ENCODE data around the gene SV2B. TPM values are rescaled to one million over a fixed set of nuclear protein-coding genes. Genes with fewer than 3 reads are reported as not detected.

Gene SV2B
- total and polyA plus RNA-seq, 9 of the 15 experiments (the other 6 are each of a cell fraction or from before 2014, with no cell fraction given): 0.01 to 0.25 (median 0.11) TPM

DNA sequence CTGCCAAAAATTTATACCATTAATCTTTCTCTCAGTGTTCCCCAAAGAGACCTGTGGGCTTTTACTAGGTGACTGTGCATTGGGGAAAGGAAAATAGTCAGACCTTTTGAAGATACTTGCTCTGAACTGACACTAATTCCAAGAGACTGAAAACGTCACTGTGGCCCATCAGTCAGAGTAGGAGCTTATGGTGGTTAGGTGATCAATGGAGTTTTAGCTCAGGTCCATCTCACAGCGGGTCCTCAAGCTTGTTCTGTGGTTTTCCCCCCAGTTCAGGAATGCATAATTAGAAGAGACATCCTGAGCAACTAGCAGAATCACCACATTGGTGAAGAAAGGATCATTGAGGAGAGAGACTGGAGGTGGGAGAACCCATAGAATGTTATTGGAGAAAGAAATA lies 134.7 kb downstream of the SV2B start:
- FAIRE-seq (no peak), ATAC-seq (no peak), DNase-seq (ENCODE audit: extremely low read depth in 1 of 4, low spot score in 3 of 4) (no peak)
- Histone ChIP-seq H4K20me1 (replicated peaks; ENCODE audit: control insufficient read depth, insufficient read depth, low read length) (no peaks in the 10 kb centered on the region), H3K79me2 (ENCODE audit: control insufficient read depth, insufficient read depth, low read length) (no peaks in the 10 kb centered on the region), H3K36me3 (ENCODE audit: control insufficient read depth, insufficient read depth, low read length) (no peaks in the 10 kb centered on the region), H3K9ac (ENCODE audit: insufficient read depth in 1 of 2, low read depth in 2 of 2, low read length in 2 of 2) (no peak overlapping the region), H3K9me3 (replicated peaks; ENCODE audit: control insufficient read depth, insufficient read depth, low read depth, low read length) (no peaks in the 10 kb centered on the region), H2AFZ (ENCODE audit: low read depth, low read length) (no peak overlapping the region), H3K27ac (ENCODE audit: extremely low read depth, low read depth, low read length) (no peak overlapping the region), H3K9me1 (ENCODE audit: control insufficient read depth, insufficient read depth, low read length) (no peaks in the 10 kb centered on the region), H3K27me3 (ENCODE audit: control insufficient read depth in 2 of 2, insufficient read depth in 2 of 2, low read length in 2 of 2) (peaks cover 0 to 5% of the 10 kb centered on the region in 2 experiments; a peak in 1 of 5 replicates), H3K4me2 (ENCODE audit: insufficient read depth, low read length) (no peak overlapping the region), H3K4me1 (replicated peaks in 1 of 2; ENCODE audit: control insufficient read depth in 2 of 2, insufficient read depth in 2 of 2, low read length in 2 of 2) (no peaks in the 10 kb centered on the region), H3K4me3 (no peak overlapping the region)
- BruUV-seq (replicated peaks): no TSS peak
- ChIA-PET CTCF (ENCODE audit: low intra/inter-chr PET ratio) (no interaction called here), POLR2A (interaction anchor here (0.7 kb wide), 1 partner anchor 94 kb away, joined by 3 read pairs; no protein-coding TSS in a partner anchor)
- WGBS (ENCODE audit: insufficient coverage, low coverage, missing lambda C conversion rate): 0% methylated on average over 2 of the region's 2 CpGs
- TF ChIP-seq, protein P1, sequence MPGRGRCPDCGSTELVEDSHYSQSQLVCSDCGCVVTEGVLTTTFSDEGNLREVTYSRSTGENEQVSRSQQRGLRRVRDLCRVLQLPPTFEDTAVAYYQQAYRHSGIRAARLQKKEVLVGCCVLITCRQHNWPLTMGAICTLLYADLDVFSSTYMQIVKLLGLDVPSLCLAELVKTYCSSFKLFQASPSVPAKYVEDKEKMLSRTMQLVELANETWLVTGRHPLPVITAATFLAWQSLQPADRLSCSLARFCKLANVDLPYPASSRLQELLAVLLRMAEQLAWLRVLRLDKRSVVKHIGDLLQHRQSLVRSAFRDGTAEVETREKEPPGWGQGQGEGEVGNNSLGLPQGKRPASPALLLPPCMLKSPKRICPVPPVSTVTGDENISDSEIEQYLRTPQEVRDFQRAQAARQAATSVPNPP (IDR thresholded peaks at IDR 0.05; ENCODE audit: borderline replicate concordance, insufficient read depth, insufficient read length): no peak
- TF ChIP-seq MECOM (CRISPR knock-in tag; IDR thresholded peaks at IDR 0.05): no peak
- TF ChIP-seq EWSR1 (IDR thresholded peaks at IDR 0.05; ENCODE audit: borderline replicate concordance, low read depth, partially characterized antibody): no peak
- TF ChIP-seq STAT5A (IDR thresholded peaks at IDR 0.05; ENCODE audit: borderline replicate concordance, low read length): no peak
- TF ChIP-seq CCAR2 (IDR thresholded peaks at IDR 0.05; ENCODE audit: low read depth, low read length): no peak
- no peak for TF ChIP-seq NCOA6 (IDR thresholded peaks at IDR 0.05)
- TF ChIP-seq, protein P2, sequence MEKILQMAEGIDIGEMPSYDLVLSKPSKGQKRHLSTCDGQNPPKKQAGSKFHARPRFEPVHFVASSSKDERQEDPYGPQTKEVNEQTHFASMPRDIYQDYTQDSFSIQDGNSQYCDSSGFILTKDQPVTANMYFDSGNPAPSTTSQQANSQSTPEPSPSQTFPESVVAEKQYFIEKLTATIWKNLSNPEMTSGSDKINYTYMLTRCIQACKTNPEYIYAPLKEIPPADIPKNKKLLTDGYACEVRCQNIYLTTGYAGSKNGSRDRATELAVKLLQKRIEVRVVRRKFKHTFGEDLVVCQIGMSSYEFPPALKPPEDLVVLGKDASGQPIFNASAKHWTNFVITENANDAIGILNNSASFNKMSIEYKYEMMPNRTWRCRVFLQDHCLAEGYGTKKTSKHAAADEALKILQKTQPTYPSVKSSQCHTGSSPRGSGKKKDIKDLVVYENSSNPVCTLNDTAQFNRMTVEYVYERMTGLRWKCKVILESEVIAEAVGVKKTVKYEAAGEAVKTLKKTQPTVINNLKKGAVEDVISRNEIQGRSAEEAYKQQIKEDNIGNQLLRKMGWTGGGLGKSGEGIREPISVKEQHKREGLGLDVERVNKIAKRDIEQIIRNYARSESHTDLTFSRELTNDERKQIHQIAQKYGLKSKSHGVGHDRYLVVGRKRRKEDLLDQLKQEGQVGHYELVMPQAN (IDR thresholded peaks at IDR 0.05; ENCODE audit: borderline replicate concordance): no peak
- TF ChIP-seq, protein P3, sequence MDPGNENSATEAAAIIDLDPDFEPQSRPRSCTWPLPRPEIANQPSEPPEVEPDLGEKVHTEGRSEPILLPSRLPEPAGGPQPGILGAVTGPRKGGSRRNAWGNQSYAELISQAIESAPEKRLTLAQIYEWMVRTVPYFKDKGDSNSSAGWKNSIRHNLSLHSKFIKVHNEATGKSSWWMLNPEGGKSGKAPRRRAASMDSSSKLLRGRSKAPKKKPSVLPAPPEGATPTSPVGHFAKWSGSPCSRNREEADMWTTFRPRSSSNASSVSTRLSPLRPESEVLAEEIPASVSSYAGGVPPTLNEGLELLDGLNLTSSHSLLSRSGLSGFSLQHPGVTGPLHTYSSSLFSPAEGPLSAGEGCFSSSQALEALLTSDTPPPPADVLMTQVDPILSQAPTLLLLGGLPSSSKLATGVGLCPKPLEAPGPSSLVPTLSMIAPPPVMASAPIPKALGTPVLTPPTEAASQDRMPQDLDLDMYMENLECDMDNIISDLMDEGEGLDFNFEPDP (CRISPR knock-in tag; IDR thresholded peaks at IDR 0.05): no peak
- TF ChIP-seq TGIF2 (CRISPR knock-in tag; IDR thresholded peaks at IDR 0.05): no peak
- no peak for TF ChIP-seq MCM2 (IDR thresholded peaks at IDR 0.05; ENCODE audit: low read depth)
- TF ChIP-seq TAF9B (IDR thresholded peaks at IDR 0.05; ENCODE audit: partially characterized antibody): no peak
- TF ChIP-seq DNMT1 (IDR thresholded peaks at IDR 0.05): no peak
- TF ChIP-seq, protein P4, sequence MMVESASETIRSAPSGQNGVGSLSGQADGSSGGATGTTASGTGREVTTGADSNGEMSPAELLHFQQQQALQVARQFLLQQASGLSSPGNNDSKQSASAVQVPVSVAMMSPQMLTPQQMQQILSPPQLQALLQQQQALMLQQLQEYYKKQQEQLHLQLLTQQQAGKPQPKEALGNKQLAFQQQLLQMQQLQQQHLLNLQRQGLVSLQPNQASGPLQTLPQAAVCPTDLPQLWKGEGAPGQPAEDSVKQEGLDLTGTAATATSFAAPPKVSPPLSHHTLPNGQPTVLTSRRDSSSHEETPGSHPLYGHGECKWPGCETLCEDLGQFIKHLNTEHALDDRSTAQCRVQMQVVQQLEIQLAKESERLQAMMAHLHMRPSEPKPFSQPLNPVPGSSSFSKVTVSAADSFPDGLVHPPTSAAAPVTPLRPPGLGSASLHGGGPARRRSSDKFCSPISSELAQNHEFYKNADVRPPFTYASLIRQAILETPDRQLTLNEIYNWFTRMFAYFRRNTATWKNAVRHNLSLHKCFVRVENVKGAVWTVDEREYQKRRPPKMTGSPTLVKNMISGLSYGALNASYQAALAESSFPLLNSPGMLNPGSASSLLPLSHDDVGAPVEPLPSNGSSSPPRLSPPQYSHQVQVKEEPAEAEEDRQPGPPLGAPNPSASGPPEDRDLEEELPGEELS (CRISPR knock-in tag; IDR thresholded peaks at IDR 0.05; ENCODE audit: borderline replicate concordance): no peak
- intact Hi-C loops (cut with micrococcal nuclease) (no loop called here), in situ Hi-C loops (cut with MboI) (loop anchor here (25.0 kb wide), 1 partner anchor 922 kb away; no protein-coding TSS in a partner anchor)

Data from K562 (cell line).